Activated CD8-positive, alpha-beta memory T cell treated with anti-CD3 and anti-CD28 coated beads for 48 hours (primary cell): ENCODE measurements around the gene MLPH.

Experiments
- DNase-seq, 3 experiments: peaks; one replicate each; pipeline ENCODE4 v3.0.0-alpha.2; 2020; ENCODE audit warnings: low read depth in 2 of 3, low spot score in 2 of 3

MLPH gene, protein sequence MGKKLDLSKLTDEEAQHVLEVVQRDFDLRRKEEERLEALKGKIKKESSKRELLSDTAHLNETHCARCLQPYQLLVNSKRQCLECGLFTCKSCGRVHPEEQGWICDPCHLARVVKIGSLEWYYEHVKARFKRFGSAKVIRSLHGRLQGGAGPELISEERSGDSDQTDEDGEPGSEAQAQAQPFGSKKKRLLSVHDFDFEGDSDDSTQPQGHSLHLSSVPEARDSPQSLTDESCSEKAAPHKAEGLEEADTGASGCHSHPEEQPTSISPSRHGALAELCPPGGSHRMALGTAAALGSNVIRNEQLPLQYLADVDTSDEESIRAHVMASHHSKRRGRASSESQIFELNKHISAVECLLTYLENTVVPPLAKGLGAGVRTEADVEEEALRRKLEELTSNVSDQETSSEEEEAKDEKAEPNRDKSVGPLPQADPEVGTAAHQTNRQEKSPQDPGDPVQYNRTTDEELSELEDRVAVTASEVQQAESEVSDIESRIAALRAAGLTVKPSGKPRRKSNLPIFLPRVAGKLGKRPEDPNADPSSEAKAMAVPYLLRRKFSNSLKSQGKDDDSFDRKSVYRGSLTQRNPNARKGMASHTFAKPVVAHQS

DNA sequence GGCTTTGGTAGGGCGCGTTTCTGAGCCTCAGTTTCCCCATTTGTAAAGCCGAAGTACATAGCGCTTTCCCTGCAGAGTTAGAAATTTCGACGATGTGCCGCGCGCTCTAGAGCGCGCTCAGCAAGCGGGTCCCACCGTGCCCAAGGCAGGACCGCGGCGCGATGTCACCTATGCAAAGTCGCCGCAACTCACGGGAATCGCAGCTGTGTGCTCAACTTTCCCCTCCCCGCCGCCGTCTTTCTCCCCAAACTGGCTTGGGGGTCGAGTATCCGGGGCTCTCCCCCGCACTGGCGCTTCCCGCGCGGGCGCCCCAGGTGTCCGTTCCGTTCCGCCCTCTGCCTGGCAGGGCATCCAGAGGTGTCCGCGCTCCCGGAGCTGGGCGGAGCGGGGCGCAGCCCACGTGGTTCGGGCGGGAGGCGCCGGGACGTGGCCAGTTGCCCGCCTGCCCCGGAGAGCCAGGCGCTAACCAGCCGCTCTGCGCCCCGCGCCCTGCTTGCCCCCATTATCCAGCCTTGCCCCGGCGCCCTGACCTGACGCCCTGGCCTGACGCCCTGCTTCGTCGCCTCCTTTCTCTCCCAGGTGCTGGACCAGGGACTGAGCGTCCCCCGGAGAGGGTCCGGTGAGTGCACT lies at the start of gene MLPH:
MLPH (plus strand) TSS at position 433 of the 630 bp plus-strand sequence. CDS start 6,176 bp downstream, outside the sequence.
- no peak for DNase-seq

DNA sequence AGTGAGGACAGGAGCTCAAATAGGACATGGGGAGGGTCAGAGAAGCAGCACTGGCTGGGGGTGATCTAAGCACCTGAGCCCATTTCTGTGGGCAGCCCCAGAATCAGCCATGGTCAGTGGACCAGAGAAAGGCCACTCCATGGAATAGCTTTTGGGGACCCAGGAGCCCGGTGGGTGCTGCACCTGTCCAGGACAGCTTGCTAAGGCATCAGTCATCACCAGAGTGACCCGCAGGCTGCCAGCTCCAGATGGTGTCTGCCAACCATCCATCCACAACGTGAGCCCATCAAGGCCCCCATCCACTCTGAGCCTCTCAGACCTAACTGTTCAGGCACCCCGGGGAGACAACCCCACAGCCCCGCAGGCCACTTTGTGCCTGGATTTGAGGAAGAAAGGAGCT lies 49.5 kb upstream of the MLPH start:
- DNase-seq: no peak

DNA sequence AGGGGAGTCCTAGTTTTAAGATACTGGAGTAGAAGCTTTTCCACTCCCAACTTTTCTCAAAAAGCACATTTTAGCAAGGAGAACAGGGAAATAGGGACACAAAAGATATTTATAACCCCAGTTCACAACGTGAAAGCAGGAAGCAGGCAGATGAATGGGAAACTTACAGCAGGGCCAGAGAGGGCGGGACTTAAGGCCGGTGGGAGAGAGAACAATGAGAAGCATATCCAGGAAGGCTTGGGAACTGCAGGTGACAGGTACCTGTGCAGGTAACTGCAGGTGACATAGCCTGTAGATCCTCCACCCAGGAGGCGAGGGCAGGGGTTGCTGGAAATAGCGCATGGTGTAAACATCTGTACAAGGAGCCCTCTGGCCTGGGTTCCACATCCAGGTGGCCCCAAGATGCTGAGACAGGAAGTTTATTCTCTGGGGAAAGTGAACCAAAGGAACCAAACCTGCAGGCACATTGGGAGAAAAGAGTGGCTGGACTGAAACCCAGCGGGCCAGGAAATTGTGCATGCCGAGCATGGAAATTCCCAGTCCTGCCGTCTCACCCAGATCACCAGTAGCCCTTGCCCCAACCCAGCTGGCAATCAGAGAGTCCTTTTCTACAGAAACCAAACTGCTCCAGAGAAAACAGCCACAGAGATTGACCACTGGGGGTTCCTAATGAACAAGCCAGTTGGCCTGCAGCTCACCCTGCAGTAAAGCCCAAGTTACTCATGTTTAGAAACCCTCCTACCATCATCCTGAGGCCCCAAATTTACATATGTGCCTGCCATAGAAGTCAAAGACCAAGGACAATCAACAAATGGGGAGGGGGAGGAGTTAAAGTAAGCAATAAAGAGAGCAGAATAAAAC lies 48.7 kb upstream of the MLPH start:
- DNase-seq: no peak

DNA sequence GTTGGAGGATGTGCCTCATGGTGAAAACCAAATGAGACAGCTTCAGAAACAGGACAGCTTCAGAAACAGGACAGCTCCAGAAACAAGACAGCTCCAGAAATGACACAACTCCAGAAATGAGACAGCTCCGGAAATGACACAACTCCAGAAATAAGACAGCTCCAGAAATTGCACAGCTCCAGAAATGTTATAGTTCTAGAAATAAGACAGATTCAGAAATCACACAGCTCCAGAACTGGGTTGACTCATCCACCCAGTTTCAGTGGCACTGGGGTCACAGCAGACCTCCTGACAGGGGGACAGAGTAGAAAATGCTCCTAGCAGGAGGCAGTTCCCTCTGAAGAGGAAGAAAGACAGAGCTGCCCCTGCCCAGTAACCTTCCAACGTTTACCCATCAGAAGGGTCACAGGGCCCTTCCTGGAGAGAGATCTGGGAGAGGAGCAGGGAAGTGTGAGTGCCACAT lies 46.2 kb upstream of the MLPH start:
- no peak for DNase-seq

DNA sequence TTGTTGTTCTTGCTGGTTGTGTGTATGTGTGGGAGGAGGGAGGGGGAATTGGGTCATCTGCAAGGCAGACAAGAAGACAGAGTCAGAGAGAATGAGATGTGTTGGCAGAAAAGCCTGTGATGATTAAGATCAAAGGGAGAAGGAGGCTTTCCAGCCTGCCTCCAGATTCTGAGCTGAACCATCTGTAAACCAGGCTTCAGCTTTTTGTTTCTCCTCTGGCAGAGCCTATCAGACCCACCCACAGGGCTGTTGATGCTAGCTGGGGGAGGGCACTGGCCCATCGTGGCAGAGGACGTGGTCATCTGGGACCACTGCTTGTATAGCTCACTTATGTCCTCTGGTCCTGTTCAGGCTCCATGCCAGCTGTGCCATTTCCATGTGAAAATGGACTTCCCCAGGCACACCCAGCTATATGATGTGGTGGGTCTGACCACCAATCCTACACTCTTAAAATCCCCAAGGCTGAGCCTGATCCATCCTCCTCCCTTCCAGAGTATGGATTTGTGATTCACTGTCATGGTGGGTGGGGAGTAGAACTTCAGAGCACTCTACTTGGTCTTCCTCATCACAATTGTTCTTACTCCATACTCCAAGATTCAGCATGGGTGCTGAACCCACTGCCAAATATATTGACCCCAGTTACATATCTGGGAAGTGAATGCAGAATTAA lies 45.3 kb upstream of the MLPH start:
- no peak for DNase-seq

DNA sequence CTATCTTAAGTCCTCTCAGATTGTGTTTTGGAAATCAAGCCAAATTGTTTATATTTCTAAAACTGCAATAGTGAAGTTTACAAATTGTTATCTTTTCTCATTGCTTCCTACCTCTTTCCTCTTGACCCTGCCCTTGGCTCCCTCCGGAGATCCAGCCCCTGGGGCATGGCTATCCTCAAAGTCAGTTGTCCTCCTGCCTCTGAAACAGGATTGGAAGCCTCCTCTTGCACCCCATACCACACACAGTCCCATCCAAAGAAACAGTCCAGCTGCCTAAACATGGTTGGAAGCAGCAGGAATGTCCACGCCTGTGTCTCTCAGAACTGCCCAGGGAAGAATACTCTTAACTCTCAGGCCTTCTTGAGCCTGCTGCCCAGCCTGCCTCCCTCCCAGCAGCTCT lies 43.0 kb upstream of the MLPH start:
- no peak for DNase-seq

DNA sequence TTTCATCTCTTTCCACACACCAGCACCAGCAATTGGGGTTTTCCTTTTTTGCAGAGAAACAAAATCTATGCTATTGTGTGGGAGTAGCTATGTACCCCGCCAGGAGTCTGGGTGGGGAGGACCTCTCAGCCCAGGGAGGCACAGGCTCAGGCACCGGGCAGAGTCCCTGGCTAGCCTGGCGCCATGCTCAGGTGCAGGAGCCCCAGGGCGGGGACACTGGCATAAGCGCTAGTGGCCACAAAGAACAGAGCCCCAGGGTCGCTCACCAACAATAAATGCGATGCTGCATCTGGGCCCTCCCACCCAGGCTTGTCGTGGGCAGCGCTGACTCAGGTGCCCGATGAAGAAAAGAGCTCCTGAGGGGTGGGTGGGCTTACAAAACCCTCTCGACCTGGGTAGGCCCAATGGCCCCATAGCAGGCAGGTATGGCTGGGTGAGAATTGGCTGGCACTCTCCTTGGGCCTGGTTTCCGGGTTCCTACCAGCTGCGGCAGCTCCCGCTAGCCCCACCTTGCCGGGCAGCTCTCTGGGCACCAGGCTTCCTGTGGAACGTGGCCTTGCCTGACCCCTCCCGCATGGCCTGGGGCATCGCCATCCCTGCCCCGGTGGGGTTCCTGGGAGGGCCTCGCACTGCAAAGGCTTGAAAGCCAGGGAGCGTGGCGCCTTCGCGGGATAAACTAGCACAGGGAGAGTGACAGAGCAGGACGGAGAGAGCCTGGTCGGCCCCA lies 41.3 kb upstream of the MLPH start:
- no peak for DNase-seq

DNA sequence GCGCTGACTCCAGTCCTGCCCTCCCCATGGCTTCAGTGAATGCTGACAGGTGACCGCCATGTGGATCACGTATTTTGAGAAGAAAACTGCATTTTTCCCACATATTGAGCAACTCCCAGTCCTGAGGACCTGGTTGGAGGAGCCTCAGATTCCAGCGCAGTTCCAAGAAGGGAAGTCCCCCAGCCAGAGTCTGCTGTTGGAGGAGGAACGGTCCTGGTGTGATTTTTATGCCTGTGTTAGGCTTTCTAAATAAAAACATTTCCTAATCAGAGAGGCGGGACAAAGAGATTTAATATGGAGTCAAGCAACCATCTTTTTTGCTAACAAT lies 40.7 kb upstream of the MLPH start:
- no peak for DNase-seq

DNA sequence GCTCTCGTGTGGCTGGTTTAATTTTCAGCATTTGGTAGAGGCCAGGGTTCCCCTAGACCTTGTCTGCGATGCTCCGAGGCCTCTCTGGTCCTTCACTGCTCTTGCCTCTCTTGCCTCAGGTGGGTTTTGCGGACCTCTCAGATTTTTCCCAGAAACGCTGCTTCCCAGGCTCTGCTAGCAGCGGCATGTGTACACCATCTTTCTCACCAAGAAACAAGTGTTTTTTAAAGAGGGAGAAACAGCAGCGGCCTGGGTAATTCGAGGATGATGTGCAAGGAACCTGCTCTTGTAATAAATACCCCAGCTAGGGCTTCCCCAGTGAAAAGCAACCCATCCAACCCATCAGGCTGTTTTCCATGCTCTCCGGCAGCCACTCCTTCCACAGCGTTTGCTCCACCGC lies 39.6 kb upstream of the MLPH start:
- no peak for DNase-seq

DNA sequence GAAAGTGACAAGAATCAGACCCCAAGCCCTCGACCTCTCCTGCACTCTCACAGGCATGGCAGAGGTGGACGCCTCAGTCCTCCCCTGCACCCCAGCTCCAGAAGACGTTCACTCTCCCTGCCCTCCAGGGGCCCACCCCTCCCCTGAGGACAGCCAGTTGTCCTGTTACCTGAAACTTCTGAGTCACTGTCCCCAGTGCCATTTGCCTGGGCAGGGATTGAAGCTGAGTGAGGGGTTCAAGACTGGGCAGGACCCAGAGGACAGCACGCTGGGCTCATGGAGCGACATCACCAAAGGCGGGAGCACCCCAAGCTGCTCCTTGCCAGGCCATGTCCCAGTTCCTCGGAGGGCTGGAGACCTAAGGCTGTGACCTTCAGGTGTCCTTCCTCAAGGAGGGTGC lies 38.9 kb upstream of the MLPH start:
- no peak for DNase-seq

DNA sequence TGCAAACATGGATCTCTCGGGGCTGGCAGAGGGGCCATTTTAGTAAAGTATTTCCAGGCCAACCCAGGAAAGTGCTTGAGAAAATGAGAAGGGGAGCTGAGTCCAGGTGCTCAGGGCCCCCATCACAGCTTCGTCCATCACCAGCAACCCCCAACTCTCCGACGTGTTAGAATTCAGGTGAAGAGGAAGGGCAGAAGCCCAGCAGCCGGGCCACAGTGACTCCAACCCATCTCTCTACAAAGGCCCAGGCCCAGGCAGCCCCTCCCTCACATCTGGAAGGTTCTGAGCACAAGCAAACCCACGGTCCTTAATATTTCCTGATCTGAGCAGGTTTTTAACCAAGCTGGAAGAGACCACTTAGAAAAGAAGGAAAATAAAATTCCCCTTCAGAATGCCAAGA lies 38.4 kb upstream of the MLPH start:
- no peak for DNase-seq

DNA sequence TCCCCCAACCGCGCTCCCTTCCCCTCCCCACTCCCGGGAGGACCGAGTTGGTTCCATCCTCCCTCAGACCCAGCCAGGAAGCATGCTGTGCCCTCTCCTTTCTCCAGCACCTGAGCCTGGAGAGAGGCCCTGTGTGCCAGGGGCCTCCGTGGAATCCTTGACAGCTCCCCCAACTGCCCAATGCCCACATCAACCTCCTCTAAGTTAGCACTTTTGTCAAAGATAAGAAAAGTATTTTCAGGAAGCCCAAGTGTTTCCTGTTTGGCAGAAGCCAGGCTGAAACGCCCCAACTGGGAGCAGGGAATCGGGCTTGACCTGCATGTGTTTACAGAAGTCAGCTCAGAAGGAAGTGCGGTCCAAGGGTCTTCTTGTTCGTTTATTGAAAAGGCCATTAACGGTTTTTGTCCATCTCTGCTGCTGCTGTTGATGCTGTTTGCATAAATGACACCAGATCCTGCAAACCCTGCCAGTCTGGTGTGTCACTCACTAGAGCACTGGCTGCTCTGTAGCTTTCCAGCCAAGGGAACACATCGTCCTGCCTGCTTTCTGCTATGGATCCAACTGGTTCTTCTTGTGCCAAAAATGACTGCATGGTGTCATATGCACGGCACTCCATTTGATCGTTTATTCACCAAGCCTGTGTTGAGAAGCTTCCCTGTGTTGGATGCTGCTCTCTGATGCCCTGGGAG lies 37.7 kb upstream of the MLPH start:
- DNase-seq: no peak

DNA sequence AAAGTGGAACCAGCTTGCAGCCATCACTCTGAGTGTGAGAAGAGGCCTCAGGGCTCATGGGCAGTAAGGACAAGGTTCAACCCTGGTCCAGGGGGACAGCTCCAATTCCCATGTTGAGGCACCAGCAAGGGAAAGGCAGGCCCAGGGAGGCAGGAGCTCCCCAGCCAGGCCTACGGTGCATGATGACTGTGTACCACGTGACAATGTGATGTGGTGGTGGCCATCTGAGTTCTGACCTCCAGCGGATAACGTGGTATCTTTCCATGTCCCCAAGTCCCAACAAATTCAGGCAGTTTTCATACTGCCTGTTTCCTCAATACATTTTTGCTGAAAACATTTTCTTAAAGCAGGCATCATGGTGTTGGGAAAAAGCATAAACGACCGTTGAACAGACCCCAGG lies 36.9 kb upstream of the MLPH start:
- DNase-seq: no peak

DNA sequence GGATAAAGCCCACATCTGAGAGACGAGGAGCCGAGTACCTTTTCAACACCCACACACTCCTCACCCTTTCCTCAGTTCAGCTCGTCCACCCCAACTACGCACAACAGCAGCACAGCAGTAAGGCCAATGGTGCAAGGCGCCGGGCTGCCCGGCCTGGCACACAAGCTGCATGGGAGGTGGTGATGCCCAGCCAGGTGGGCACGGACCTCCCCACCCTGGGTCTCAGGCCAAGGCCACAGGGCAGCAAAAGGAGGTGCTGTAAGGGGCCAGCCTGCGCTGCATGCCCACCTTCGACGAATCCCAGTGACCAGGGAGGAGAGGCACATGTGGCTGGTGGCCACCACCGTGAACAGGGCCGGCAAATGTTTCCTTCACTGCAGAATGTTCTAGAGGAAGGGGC lies 36.5 kb upstream of the MLPH start:
- DNase-seq: no peak

DNA sequence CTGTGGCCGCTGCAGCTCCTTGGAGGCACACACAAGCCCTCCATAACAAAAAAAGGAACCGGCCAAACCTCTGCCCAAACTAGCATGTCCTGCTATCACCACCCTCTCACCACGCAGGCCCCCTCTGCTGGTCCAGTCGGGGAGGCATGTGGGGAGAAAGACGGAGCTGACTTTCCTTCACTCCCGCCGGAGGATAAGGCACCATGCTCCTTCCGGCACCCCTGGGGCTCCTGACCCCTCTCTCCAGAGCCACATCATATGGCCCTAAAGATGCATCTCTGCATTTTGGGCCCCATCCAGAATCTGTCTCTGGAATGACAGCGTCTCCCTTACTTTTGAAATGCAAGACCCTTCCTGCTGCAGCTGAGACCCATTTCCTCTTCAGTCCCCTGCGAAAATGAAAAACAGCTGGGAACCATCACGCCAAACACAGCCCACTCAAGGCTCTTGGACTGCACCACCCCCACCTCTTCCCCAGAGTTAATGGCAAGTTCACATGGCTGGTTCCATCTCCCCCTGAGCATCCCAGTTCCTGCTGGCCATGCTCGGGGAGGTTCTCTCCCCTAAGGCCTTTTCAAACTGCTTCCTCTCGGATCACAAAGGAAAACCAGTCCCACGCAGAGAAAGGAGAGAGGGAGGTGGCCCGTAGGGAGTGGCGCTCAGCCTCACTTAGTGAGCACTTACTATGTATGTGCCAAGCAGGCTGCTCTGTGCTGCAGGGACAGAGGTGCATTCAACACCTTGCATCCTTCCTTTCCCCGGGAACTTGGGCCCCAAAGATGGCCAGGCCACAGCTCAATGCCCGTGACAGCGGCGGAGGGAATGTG lies 35.2 kb upstream of the MLPH start:
- DNase-seq: no peak

DNA sequence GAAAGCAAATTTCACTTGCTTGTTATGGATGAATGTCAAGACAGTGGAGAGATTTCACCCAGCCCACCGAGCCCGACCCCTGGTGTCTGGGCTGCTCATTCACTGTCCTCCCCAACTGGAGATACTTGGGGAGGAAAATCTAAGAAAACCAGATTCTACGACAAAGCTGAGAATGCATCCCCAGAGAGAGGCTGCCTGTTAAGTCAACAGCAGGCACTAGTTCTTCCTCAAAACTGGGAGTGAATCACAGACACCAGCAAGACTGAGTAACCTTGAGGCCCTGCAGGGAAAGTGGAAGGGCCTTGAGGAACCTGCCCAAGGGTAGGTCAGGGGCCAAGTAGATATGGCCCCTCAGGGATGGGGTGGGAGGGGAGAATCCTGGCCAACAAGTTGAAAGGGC lies 34.2 kb upstream of the MLPH start:
- no peak for DNase-seq

DNA sequence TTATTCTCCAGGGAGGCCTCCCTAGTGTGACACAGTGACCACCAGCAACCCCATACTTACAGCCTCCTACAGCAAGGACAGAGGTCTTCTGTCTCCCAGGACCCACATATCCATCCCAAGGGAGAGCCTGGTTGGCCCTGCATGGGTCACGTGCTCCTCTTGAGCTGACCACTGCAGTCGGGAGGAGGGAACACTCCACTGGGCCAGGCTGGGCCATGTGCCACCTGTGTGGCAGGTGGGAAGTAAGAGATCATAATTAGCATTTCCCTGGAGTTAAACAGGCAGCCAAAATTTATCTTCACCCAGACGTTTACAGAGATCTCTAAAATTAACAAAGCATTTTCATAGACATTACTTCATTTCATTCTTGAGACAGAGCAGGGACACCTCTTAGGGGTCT lies 33.4 kb upstream of the MLPH start:
- no peak for DNase-seq

DNA sequence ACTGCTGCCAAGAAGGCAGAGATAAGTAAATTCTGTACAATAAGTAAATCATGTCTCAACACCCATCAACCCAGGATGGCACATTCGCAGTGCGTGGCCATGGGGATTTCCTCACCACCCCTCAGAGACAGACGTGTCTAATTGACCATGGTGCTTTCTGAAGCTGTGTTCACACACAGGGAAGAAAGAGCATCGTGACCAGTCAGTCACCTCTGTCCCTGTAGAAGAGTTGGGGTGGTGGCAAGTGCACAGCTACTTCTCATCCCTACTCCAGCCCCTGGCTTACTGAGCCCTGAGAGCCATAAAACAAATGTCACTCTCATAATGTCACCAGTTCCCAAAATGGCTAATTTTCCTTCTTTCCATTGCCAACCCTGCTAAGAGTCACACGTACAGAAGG lies 31.3 kb upstream of the MLPH start:
- no peak for DNase-seq
